HG03060 (cell line): ENCODE results near the gene HHIPL2.
A peak's percentile ranks its signal among the peaks of the same experiment; 100 is the strongest.

ENCODE experiments used
- ATAC-seq: cut with Tn5 transposase; IDR thresholded peaks from one replicate; pipeline ENCODE4 v1.9.1; 2021; ENCODE audit warnings: low read depth, moderate number of reproducible peaks; ENCODE audit not compliant: unreplicated experiment

HHIPL2 gene

DNA sequence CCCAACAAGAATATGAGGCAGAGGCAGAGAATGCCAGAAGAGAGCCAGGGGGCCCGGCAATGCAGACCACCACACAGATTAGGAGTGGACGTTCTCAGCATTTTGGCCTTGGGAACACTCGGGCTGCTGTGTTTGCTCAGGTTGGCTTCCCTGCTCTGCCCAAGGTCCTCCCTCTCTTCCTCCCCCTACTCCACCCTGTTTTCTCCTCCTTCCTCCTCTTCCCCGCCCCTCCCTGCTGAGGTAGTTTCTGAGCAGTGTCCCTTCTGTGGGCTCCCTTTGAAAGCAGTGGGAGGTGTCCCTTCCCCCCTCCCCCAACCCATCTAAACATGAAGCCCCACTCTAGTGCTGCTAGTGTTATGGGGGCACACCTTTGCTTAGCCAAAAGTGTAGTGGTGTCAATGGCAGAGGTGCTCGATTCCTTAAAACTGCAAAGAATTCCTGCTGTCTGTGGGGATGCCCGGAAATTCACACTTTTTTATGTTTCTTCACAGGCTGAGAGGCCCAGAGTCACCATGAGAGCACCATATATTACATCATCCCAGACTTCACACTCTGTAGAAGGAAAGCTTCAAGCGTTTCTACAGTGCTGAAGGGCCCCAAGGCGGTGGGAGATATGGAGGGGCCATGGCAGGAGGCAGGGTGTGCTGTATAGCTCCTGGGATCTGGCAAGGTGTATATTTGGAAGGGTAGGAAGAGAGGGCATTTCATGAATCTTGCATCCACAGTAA is at the start of gene HHIPL2:
Gene HHIPL2 (minus strand): TSS at position 161 of the 728 bp plus-strand sequence. CDS start 60 bp downstream, at position 101.
- ATAC-seq = no peak

DNA sequence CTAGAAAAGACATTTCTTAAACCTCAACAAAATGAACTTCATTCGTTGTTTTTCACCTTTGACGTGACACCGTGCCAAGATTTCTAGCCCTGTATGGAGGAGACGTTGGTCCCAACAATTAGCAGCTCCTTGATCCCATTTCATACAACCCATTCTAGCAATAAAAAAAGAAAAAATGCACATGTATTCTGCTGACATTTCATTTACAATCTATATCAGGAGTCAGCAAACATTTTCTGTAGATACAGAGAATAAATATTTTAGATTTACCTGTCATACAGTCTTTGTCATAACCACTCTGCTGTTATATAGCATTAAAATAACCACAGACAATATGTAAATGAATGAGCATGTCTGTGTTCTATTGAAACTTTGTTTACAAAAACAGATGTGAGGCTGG is 48.8 kb upstream of the HHIPL2 start:
- ATAC-seq = no peak

DNA sequence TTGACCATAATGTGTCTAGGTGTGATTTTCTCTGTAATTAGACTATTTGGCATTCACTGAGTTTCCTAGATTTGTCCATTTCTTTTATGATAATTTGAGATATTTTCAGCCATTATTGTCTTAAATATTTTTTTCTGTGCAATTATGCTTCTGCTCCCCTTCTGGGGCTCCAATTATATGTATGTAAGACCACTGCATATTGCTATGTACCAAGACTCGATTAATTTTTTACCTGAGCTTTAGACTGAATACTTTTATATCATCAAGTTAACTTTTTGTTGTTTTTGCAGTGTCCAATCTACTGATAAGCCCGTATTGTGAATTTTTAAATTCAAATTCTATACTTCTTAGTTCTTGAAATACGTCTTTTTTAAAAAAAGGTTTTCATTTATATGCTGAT is 46.9 kb upstream of the HHIPL2 start:
- ATAC-seq = no peak

DNA sequence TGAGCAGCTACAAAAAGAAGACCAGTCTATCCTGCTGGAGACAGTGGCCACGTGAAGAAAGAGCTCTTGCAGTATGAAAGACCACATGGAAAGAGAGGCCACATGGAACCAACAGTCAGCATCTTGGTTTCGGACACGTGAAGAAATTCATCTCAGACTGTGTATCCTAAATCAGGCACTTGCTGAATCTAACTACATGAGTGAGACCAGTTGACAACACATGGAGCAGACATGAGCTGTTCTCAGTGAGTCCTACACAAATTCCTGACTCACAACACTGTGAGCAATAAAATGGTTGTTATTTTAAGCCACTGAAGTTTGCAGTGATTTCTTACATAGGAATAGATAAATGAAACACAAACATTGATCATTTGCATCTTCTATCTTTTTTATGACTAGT is 44.3 kb upstream of the HHIPL2 start:
- ATAC-seq = no peak

DNA sequence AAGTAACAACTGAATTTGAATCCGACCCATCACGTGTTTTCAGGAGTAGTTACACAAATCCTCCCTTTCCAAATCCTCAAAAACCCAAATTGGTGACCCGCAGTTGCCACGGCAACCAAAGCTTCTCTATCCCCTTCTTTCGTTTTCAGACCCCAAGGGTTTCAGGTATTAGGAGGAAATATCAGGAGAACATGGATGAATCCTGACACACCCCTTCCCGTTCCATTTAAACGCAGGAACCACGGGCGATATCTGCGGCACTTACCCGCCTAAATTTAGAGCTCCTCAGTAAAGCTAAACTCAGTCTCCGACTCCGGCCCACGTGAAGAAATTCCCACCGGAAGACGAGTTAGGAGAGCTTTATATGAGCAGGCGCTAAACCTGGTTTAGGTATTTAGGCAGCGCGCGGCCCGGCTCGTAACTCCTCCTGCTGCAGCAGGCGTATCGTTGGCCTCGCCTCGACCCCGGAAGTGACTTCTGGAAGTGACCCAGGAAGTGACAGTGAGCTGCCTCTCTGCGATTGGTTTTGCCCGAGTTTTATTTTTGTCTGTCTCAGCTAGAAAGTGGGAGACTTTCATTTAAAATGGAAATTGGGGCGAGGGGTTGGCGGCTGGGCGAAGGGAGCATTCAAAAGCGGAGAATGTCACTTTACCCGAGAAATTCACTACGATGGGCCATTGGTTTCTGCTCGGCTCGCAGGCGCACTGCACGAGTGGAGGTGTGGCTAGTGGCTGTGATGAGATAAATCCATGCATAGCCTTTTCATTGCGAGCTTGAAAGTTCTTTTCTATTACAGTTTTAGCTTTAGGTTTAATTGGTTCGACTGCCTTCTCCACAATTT is 41.8 kb upstream of the HHIPL2 start, which contains the start of gene TAF1A:
Gene TAF1A (minus strand): TSS at position 472 of the 841 bp plus-strand sequence.
- ATAC-seq = peak; percentile 87

DNA sequence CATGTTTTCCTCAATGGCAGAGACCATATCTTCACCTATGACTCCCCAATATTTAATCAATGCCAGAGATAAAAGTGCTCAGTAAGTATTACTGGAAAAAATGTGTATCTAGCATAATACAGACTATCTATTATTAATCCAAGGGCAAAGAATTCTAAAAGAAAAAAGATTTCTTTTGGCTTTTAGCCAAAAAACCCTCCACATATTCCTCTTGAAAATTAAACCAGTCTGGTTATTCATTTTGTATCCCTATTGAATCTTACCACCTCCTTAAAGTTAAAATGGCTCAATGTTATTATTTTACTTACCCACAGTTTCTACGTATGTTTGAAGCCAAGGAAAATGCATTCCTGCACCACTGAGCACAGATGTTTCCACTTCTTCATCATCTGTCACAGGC is 40.2 kb upstream of the HHIPL2 start:
- ATAC-seq = no peak

DNA sequence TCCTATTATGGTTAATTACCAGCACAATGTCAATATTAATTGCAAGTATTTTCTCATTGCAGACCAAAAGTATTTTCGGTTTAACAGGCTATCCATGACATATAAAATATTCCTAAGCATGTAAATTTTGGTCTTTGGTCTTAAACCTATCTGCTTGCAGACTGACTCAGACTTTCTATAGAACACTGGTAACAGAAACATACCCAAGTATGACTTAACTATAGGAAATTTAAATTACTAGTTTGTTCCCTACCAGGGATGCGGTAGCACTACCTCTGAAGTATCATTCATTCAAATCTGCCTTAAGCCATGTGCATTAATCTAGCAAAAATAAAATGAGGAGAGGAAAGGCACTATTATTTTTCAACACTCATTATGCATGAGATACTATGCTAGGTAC is 38.9 kb upstream of the HHIPL2 start:
- no peak for ATAC-seq

DNA sequence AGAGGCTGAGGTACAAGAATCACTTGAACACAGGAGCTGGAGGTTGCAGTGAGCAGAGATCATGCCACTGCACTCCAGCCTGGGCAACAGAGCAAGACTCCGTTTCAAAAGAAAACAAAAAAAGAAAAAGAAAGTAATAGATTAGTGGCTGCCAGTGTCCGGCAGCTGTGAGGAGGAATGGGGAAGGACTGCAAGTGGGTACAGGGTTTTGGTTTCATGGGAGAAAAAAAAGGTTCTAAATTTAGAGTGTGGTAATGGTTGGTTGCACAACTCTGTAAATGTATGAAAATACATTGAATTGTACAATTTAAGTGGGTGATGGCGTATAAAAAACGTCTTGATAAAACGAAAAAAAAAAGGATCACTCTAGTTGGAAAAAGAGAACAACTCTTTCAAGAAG is 35.2 kb upstream of the HHIPL2 start:
- ATAC-seq = peak; percentile 64

DNA sequence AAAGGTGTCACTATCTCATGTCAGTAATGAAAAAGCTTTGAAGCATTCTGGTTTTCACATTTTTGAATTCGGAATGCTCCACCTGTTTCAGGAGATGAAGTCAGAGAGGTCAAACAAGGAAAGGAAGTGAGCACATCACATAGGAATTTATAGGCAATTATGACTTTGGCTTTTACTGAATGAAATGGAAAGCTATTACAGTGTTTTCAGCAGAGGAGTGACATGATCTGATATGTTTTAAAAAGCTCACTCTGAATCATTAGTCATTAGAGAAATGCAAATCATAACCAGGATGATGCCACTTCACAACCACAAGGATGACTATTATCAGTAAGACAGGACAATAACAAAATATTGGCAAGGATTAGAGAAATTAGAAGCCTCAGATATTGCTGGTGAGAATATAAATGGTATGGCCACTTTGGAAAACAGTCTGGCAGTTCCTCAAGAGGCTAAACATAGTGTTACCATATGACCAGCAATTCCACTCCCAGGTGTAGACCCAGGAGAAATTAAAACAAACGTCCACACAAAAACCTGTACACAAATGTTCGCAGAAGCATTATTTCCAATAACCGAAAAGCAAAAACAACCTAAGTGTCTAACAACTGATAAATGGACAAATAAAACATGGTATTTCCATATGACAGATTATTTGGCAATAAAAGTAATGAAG is 34.3 kb upstream of the HHIPL2 start:
- peak; percentile 71 for ATAC-seq

DNA sequence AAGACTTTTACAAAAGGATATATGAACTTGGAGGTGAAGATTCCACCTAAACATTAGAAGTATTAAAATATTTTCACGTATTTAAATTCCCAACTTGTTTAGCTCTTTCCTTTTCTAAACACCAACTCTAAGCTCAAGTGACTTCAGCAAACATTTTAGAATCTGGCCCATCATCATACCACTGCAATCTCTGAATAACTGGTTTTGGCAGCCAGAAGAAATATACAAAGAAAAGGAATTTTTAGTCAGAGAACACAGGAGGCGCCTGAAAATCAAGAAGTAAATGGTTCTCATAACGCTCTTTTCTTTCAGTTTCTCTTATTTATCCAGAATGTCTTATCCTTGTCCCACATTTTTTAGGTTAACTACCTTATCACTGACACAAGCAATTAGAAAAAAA is 31.4 kb upstream of the HHIPL2 start:
- ATAC-seq = no peak

DNA sequence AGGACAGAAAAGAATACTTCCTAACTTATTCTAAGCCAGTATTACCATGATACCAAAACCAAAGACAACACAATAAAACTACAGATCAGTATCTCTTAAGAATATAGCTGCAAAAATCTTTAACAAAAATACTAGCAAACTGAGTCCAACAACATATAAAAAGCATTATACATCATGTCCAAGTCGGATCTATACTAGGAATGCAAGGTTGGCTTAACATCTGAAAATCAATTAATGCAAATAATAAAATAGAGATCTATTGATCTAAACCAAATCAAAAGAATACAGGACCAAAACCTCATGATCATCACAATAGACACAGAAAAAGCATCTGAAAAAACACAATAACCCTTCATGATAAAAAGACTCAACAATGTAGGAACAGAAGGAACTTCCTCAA is 22.9 kb upstream of the HHIPL2 start:
- no peak for ATAC-seq

DNA sequence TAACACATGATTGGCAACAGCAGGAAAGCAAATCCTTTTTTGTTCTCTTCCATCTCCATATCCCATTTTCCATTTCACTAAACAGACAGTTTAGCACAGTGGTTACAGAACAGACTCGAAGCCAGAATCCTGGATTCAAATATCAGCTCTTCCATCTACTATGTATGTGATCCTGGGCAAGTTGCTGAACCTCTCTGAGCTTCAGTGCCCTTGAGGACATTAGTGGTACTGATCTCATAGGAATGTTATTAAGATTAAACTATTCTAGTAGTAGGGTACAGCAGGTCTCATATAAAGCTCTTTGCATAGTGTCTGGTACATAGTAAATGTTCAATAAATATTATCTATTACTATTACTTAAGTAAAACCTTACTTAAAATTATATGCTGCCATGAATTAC is 13.8 kb upstream of the HHIPL2 start:
- no peak for ATAC-seq

DNA sequence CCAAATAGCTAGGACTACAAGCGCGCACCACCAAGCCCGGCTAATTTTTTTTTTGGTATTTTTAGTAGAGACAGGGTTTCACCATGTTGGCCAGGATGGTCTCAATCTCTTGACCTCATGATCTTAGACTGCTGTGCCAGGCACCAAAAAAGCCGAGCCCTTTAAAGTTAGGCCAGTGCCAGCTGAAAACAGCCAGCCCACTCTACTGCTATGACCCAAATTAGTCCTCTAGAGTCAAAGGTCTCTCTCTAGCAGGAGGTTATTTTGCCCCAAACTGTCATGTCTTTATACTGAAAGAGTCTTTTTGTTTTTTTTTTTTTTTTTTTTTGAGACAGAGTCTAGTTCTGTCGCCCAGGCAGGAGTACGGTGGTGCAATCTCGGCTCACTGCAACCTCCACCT is 9.7 kb upstream of the HHIPL2 start:
- ATAC-seq = no peak

DNA sequence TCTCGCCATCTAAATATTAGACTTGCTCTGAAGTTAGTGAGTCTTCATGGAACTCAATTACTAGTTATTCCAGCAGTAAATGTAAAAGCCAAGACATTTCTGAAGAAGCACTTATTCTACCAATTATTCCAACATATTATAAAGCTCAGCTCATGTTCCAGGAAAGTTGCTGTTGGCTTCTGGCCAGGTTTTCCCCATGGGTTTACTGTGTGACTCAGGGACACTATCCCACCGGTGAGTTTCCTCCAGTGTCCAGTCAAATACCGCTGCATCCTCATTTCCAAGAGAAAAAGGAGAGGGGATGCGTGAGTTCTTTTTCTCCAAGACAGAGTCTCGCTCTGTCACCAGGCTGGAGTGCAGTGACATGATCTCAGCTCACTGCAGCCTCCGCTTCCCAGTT is 9.2 kb upstream of the HHIPL2 start:
- ATAC-seq = no peak

DNA sequence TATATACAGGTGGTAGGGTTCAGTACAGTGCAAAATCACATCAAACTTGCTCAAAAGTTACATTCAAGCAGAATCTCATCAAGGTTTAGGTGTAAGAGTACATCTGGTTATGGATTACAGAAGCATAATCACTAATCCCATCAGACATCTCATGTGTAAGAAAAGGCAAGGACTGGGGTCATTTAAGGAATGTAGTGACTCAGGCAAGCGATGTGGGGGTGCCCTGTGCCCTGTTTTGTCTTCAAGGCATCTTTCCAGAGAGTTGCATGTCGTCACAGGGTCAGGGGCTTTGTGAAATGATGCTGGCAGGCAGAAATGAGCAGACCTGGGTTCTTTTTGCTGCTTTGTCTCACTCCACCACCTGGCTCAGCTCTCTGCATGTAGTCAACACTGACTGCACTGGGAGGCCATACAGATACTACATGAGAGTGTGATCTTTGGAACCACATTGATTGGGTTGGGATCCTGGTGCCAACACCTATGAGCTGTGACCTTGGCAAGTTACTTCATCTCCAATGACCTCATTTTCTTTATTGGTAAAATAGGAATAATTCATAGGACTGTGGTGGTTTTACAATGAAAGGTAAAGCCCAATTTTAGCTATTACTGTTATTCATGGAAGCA is 8.2 kb upstream of the HHIPL2 start:
- no peak for ATAC-seq

DNA sequence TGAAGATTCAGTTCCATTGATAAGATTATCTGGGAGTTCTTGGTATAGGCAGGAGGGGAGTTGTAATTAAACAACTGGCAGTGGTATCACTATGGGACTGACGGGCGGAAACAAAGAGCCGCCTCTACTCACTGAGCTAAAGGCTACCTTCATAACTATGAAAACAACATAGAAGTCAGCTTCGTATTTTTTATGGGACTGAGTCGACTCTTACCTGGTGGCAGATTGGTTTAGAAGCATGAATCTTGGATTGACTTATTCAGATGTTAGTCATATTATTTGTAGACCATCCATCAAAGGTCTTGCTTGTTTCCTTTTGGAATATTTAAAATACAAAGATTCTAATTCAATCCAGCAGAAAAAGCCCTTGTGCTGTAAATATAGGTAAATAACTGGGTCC is 6.3 kb upstream of the HHIPL2 start:
- no peak for ATAC-seq

DNA sequence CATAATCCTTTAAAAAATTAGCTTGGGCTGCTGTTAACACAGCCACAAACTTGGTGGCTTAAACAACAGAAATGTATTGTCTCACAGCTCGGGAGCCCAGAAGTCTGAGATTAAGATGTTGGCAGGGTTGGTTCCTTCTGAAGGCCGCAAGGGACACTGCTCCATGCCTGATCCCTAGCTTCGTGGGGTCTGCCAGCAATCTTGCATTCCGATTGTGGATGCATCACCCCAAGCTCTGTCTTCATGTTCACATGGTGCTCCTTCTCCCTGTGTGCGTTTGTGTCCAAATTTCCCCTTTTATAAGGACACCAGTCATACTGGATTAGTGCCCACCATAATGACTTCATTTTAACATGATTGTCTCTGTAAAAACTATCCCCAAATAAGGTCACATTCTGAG is 5.0 kb upstream of the HHIPL2 start:
- ATAC-seq = no peak

DNA sequence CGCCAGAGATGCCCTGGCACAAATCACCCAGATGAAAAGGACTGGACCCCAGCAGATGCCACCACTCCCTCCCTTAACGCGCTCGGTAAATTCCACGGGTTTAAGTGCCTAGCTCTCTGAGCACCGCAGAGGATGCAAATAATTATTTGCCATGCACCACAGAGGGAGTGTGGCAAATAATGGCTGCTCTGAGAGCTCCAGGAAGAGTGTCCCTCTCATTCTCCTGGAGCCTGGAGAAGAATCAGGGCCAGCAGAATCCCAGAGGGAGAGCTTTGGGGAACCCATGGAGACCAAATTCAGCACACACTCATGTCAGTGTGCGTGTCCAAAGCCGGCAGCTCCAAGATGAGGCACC is 667 bp downstream of the HHIPL2 start:
- no peak for ATAC-seq

DNA sequence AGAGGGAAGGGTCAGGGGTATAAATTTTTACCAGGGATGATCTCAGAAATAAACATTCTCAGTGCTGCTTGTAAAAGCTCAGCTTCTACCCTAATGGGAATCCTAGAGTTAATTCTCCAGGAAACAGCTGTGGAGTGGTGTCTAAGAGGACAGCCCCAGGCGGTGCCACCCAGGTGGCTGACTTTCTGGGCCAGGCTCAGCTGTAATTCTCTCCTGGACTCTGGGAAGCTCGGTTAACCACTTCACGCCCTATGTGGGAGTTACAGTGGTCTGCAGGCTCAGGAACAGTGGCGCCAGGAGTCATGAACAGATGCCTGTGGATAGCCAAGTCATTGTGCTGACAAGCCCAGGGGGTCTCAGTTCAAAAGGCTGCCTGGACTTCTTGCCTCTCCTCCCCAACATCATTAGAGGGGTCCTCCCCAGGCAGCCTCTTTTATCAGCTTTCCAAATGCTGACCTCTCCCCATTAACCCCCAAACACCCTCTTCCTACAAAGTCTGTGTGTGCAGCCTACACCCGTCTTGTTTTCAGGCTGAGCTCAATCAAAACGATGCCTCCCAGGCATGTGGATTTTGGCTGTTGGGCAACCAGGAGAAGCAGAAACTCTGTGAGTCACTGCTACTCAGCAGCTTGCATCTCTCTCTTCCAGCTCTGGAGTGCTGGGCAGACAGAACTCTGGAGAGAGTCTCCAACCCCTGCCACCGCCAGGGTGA is 1.2 kb downstream of the HHIPL2 start:
- ATAC-seq = no peak

DNA sequence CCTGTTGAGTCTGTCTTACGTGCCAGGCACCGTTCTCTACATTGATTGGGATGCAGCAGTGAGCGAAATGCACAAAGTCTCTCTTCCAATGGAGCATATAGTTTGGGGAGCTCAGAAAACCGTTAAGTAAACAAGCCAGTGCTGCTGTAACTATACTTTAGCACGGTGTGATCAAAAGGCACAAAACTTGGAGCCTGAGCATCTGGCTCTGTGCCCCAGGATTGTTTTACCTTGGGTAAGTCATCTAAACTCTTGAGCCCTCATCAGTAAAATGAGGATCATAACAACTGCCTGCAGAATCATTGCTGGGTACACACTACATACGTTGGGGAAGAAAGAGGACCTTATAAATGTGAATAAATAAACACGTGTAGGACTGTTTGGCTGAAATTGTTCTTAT is 1.8 kb downstream of the HHIPL2 start:
- no peak for ATAC-seq
